ENCODE results near the gene C17orf78. TPM values are rescaled to one million over a fixed set of nuclear protein-coding genes. Genes with fewer than 3 reads are reported as not detected.
"Not testable (repeated sequence)": the region's sequence is repeated elsewhere in the genome, so short reads cannot be mapped to it uniquely, and the experiment has no call there.

C17orf78 gene
- total RNA-seq, 2 donors from 2014 or later = not detected

GRCh38 chr17:37384560-37385149 is 8.9 kb downstream of the C17orf78 start:
- no peak for DNase-seq (ENCODE audit: low spot score)
- intact Hi-C loops (cut with DNase I) = no loop called here

GRCh38 chr17:37385474-37385990 is 9.7 kb downstream of the C17orf78 start:
- no peak for DNase-seq (ENCODE audit: low spot score)
- intact Hi-C loops (cut with DNase I) = no loop called here

- intact Hi-C loops (cut with DNase I) = no loop called here
- no peak for DNase-seq (ENCODE audit: low spot score)
Observed at GRCh38 chr17:37386462-37386861, 10.7 kb downstream of the C17orf78 start.

GRCh38 chr17:37388266-37388665 is 12.5 kb downstream of the C17orf78 start:
- DNase-seq (ENCODE audit: low spot score) = no peak
- intact Hi-C loops (cut with DNase I) = no loop called here

GRCh38 chr17:37389160-37389559 is 13.4 kb downstream of the C17orf78 start:
- intact Hi-C loops (cut with DNase I) = no loop called here

GRCh38 chr17:37391146-37391545 is 15.4 kb downstream of the C17orf78 start:
- no peak for DNase-seq (ENCODE audit: low spot score)
- intact Hi-C loops (cut with DNase I) = no loop called here

More at GRCh38 chr17:37389160-37389559, 13.4 kb downstream of the C17orf78 start:
- no peak for DNase-seq (ENCODE audit: low spot score)

GRCh38 chr17:37392024-37392590 is 16.3 kb downstream of the C17orf78 start:
- intact Hi-C loops (cut with DNase I) = no loop called here
- no peak for DNase-seq (ENCODE audit: low spot score)

- intact Hi-C loops (cut with DNase I) = no loop called here
- no peak for DNase-seq (ENCODE audit: low spot score)
Observed at GRCh38 chr17:37393352-37393751, 17.6 kb downstream of the C17orf78 start.

GRCh38 chr17:37399265-37399803 is 23.5 kb downstream of the C17orf78 start:
- DNase-seq (ENCODE audit: low spot score) = no peak
- intact Hi-C loops (cut with DNase I) = no loop called here

- DNase-seq (ENCODE audit: low spot score) = no peak
- intact Hi-C loops (cut with DNase I) = no loop called here
Observed at GRCh38 chr17:37400505-37400904, 24.7 kb downstream of the C17orf78 start.

- DNase-seq (ENCODE audit: low spot score); intact Hi-C loops (cut with DNase I): not testable (repeated sequence)
Observed at GRCh38 chr17:37405522-37405921, 29.7 kb downstream of the C17orf78 start.

- intact Hi-C loops (cut with DNase I) = no loop called here
- DNase-seq (ENCODE audit: low spot score) = no peak
Observed at GRCh38 chr17:37405955-37406634, 30.3 kb downstream of the C17orf78 start.

GRCh38 chr17:37406635-37407461 is 31.1 kb downstream of the C17orf78 start, which contains the start of the genes ACACA and TADA2A:
Gene ACACA, minus strand, starts transcription at chr17:37406836. Its CDS starts 537 bp downstream, at chr17:37406299.
Gene TADA2A, plus strand, starts transcription at chr17:37406886. Its CDS starts 4,480 bp downstream, at chr17:37411366.
- DNase-seq (ENCODE audit: low spot score) = peak; percentile 93
- intact Hi-C loops (cut with DNase I) = no loop called here

GRCh38 chr17:37408145-37408479 is 32.3 kb downstream of the C17orf78 start:
- intact Hi-C loops (cut with DNase I) = not testable (repeated sequence)

GRCh38 chr17:37410357-37410756 is 34.6 kb downstream of the C17orf78 start:
- DNase-seq (ENCODE audit: low spot score) = no peak
- intact Hi-C loops (cut with DNase I) = no loop called here

More at GRCh38 chr17:37408145-37408479, 32.3 kb downstream of the C17orf78 start:
- not testable (repeated sequence) for DNase-seq (ENCODE audit: low spot score)

GRCh38 chr17:37413875-37414519 is 38.2 kb downstream of the C17orf78 start:
- intact Hi-C loops (cut with DNase I) = no loop called here
- no peak for DNase-seq (ENCODE audit: low spot score)

- intact Hi-C loops (cut with DNase I) = no loop called here
- DNase-seq (ENCODE audit: low spot score) = no peak
Observed at GRCh38 chr17:37417852-37418251, 42.1 kb downstream of the C17orf78 start.

GRCh38 chr17:37422971-37423625 is 47.3 kb downstream of the C17orf78 start:
- no peak for DNase-seq (ENCODE audit: low spot score)
- intact Hi-C loops (cut with DNase I) = no loop called here

Measured in posterior vena cava (tissue), 2 donors.